GM21528 (cell line): Measurements from ENCODE around the gene GEMIN7.
A peak's percentile ranks its signal among the peaks of the same experiment; 100 is the strongest.

Source experiments
- ATAC-seq: cut with Tn5 transposase; IDR thresholded peaks from one replicate; pipeline ENCODE4 v1.9.1; 2021; ENCODE audit warnings: mild to moderate bottlenecking, moderate library complexity; ENCODE audit not compliant: unreplicated experiment, low FRiP score

Gene GEMIN7

DNA sequence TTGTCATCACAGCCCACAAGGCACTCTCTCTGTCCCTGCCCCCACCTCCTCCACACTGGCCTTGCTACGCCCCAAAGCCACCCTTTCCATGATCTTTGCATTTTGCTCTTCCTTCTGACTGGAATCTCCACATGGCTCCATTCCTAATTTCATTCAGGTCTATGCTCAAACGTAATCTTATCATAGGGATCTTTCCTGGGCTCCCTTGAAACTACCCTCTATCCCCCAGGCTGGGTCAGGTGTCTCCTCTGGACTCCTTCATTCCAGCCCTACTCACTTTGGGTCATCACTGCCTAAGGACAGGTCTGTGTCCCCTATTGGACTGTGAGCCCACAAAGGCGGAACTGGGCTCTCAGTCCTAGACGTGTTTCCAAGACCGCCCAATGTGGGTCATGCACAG lies 3.1 kb downstream of the GEMIN7 start:
- ATAC-seq = no peak

DNA sequence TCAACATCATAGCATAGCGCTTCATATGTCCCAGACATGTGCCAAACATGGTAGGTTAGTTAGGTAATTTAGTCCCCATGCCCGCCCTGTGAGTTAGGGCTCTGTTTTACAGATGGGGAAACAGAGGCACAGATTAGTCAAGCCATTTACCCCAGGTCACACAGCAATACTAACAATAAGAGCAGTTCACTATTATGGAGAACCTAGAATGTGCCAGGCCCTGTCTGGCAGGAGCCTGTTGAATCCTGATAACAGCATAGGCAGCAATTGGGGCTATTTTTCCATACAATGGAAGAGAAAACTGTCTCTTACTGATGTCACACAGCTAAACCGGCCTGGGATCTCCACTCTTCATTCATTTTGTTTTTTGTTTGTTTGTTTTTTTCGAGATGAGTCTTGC lies 7.4 kb downstream of the GEMIN7 start:
- no peak for ATAC-seq

DNA sequence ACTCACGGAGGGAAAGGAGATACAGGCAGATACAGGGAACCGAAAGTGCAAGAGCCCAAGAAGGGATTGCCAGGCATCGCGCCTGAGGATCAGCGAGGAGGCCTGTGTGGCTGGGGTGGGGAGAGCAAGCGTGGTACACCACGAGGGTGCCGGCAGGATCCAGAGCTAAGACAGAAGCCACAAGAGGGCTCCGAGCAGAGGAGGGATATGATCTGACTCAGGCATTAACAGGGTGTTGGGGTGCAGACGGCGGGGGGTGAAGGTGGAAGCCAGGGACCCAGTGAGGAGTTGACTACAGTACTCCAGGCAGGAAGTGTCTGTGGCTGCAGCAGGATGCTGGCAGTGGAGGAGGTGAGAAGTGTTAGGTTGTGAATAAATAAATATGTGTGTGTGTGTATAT lies 8.5 kb downstream of the GEMIN7 start:
- no peak for ATAC-seq

DNA sequence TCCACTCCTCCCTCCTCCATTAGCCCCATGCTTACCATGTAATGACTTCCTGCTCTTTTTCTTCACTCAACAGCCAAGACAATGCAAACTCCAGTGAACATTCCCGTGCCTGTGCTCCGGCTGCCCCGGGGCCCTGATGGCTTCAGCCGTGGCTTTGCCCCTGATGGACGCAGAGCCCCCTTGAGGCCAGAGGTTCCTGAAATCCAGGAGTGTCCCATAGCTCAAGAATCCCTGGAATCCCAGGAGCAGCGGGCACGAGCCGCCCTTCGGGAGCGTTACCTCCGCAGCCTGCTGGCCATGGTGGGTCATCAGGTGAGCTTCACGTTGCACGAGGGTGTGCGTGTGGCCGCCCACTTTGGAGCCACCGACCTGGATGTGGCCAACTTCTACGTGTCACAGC lies 11.0 kb downstream of the GEMIN7 start:
- ATAC-seq = no peak

DNA sequence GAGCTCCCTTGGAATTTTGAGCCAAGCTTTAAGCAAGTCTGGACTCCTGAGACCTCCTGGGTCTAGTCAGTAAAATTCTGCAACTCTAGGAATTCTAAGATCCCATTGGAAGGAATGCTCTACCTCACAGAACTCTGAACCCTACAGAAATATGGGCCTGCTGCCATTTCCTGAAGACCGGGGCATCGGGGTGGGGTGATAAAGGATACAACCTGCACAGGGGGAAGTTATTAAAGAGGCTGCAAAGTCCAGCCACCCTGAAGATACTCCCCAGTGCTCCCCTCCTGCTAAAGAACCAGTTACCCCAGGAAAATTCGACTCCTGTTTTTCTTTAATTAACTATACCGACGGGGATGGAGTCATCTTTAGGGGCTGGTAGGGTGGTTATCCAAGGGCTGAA lies 11.5 kb downstream of the GEMIN7 start:
- no peak for ATAC-seq

DNA sequence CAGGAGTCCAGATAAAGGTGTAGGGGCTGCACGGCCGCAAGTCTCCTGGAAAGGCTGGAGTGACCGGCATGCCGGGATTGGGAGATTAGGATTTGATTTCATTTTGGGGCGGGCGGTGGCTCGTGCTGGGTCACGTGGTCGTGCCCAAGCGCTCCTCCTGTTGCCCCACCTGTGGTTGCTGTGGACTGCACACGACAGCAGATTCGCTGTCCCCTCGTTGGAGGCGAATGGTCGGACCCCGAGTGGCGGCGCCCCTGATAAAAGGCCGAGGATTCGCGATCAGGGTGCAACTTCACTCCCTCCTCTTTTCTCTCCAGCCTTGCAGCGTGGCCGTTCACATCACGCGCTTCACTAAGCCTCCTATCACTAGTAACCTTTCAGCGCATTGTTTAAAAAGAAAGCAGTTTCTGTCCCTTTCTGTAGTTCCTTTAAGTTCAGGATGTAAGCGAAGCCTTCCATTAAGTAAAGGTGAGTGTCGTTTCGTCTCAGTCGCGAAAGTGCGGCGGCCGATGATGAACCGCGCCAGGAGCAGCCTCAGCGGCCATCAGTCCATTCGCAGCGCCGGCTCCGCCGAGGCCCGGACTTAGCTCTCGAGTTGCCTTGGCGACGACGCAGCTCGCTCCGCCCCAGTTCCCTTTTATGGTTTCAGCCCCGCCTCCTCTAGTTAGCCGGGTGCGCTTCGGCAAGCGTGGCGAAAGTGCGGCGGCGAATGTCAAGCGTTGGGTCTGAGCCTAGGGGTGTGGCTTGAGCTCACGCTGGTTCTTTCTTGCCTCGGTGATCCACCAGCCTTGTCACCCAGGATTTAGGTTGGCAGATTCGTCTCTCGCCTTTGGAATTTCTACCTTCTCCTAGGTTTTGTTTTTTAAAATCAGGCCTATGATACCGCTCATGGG lies 12.2 kb downstream of the GEMIN7 start:
- peak; percentile 65 for ATAC-seq

DNA sequence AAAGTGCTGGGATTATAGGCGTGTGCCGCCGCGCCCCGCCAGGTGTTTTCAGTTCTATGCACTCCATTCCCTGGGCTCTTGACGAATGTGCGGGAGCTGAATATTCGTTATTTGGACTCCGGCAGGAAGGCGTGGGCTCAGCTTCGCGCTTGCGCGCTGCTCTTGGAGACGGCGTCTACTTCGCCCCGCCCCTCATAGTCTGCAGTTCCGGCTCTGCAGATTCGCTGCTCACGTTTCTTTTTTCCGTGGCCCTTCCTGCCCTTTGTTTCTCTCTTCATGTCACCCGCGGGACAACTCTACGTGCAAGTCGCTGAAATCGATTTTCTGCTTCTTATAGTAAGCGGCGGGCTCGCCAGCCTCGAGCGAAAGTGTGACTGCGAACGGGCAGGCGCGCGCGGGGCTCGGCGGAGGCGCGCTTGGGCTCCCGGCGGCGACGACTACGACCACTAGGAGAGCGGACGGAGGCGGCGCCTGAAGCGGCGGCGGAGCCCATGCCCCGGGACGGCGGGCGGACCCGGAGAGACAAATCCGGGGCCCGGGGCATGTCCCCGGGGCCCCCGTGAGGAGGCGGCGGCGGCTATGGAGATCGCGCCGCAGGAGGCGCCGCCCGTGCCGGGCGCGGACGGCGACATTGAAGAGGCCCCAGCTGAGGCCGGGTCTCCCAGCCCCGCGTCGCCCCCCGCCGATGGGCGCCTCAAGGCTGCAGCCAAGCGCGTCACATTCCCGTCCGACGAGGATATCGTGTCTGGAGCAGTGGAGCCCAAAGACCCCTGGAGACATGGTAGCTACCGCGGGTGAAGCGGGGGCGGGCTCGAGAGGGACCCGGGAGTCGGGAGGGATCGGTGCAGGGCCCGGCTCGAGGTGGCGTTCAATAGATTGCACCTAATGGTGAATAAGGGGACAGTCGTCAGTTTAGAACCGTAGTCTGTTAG lies 14.0 kb downstream of the GEMIN7 start, which contains the start of gene PPP1R37:
TSS of gene PPP1R37 (plus strand) at position 433 of the 932 bp plus-strand sequence. CDS start at position 580, 147 bp downstream.
- peak; percentile 58 for ATAC-seq

DNA sequence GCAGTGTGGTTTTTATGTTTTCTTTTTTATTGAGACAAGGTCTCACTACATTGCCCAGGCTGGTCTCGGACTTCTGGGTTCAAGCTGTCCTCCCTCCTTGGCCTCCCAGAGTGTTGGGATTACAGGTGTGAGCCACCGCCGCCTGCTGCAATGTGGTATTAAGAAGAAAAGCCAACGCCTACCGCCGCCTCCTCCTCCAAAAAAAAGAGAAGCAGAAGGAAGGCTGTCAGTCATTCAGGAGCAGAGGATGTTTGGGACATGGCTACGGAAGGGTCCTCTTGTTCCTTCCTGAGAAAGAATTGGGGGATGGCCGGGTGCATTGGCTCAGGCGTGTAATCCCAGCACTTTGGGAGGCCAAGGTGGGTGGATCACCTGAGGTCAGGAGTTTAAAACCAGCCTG lies 15.1 kb downstream of the GEMIN7 start:
- no peak for ATAC-seq

DNA sequence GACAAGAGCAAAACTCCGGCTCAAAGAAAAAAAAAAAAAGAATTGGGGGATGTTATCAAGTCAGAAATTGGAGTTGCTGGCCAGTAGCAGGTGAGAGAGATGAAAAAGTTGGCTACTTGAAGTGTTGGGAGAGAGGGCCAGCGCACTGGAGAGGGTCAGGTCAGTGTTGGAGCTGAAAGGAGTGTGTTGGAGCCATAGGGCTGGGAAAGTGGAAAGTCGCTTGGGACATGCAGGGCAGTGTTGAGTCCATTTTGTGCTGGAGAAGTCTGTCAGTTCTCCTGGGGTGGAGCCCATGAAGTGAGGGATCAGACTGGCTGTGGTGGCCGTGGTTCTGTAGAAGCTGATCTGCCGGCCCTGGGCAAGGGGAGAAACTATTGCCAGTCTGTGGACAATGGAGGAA lies 15.6 kb downstream of the GEMIN7 start:
- no peak for ATAC-seq

DNA sequence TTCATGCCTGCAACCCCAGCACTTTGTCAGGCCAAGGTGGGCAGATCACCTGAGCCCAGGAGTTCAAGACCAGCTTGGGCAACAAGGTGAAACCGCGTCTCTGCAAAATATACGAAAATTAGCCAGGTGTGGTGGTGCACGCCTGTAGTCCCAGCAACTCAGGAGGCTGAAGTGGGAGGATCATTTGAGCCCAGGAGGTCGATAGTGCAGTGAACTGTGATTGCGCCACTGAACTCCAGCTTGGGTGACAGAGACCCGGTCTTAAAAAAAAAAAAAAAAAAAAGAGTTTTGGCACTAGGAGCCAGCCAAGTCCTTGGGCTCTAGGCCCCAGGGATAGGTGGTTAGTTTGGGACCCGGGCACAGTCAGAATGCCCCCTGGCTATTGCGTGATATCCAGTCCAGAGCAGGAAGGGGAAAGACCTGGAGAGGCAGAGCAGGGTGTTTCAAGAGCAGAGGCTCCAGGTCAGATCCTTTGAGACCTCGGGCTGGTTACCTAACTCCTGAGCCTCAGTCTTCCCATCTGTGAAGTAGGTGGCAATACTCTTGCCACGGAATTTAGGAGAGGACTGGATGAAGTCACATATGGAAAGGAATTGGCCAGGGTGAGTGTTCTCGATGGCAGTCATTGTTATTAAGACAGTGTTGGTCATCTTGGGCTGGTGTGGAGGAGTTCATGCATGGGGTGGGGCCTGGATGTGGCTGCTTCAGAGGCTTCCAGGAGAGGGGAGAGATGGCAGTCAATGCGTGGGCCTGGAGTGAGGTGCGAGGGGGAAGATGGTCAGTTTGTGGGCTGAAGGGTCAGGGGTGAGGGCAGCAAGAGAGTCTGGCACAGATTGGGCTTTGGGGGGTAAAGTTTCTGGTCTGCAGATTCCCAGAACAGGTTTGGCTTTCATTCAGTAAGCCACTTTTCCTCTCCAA lies 16.7 kb downstream of the GEMIN7 start:
- ATAC-seq = no peak

DNA sequence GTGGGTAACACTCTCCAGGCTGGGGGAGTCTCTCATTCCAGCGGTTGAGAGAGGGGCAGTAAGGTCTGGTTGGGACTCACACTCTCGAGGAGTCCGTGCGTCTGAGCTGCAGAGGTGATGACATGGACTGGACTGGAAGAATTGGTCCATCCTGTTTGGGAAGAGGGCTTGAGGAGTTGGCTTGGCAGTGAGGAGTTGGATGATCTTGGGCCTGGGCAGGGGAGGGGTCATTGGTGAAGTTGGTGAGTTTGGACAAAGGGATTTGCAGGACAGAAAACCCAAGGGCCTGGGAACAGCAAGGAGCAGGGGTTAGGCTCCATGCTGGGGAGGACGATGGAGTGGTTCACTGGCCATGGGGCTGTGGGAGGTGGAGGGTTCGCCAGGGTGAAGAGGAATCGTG lies 17.6 kb downstream of the GEMIN7 start:
- ATAC-seq = no peak

DNA sequence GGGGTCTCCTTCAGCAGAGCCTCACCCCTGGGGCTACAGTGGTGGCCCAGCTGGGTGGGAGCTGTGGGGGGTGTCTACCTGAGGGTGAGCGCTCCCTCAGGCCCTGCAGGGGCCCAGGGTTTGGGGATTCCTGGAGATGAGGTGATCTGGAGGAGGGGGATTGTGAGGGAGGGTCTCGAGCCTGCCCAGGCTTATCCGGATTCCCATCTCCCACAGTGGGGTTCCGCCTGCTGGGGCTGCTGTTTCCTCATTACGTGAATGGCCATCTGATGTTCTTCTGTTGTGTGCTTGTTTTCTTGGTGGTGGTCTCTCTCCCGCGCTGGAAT lies 18.4 kb downstream of the GEMIN7 start:
- ATAC-seq = no peak

DNA sequence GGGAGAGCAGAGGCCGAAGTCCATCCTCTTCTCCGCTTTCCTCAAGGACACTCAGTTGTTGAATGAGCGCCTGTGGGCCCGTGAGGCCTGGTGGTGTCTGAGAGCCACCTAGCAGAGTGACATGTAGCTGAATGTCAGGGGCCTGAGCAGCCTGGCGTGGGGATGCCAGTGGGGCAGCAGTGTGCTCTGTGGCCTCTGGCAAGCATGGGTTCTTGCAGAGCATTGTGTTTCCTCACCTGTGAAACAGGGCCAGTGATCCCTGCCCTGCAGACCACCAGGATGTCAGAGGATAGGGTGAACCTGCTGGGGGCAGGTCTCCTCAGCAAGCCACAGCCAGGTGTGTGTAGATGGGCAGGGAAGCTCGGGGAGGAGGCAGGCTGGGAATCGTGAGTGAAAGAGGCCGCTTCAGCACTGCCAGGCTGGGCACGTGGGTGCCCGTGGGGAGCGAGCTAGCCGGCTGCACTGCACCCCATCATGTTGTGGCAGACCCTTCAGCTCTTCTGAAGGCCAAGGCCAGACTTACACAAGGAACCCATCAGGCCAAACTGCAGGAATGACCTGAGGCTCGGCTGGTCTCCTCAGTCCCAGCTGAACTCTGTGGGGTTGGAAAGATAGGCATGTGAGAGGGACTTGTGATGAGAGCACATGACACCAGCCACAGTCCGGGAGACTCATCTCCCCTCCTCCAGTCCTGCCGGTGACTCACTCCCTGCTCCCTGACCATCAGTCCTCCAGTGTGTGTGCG lies 18.9 kb downstream of the GEMIN7 start:
- no peak for ATAC-seq

DNA sequence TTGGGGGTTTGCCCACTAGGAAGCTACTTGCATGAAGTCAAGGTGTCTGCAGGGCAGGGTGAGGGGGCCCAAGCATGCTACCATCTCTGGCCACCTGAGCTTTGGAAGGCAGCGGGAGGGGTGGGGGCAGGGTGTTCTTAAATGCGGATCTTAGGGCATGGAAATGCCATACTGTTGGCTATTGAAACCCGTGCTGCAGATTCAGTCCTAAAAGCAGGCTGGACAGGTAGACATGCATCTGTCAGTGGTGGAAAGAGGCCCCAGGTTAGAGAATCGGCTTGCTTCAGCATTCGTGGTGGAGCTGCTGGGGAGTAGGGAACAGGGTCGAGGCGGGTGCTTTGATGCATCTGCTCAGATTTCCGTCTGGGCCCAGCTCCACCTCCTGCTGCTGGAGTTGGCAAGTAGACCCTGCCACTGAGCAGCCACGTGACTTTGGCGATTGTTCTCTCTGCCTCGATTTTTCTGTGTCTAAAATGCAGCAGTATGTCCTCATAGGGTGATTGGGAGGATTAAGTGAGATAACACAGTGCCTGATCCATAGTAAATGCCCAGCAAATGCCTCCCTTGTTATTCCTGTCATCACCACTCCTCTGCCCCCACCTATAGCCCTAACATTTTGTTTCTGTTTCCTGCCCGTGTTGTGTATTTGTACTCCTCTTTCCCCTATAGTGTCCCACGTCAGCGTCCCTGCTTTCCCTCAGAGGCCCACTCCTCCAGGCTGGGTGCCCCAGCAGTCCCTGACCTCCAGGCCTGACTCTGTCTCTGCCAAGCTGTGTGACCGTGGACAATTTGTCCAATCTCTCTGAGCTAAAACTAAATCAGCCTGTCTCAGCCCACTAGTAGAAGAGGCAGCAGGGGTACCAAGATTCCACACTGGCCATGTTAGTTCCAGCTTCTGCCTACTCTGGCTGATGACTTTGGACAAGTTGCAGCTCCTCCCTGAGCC lies 19.7 kb downstream of the GEMIN7 start:
- no peak for ATAC-seq

DNA sequence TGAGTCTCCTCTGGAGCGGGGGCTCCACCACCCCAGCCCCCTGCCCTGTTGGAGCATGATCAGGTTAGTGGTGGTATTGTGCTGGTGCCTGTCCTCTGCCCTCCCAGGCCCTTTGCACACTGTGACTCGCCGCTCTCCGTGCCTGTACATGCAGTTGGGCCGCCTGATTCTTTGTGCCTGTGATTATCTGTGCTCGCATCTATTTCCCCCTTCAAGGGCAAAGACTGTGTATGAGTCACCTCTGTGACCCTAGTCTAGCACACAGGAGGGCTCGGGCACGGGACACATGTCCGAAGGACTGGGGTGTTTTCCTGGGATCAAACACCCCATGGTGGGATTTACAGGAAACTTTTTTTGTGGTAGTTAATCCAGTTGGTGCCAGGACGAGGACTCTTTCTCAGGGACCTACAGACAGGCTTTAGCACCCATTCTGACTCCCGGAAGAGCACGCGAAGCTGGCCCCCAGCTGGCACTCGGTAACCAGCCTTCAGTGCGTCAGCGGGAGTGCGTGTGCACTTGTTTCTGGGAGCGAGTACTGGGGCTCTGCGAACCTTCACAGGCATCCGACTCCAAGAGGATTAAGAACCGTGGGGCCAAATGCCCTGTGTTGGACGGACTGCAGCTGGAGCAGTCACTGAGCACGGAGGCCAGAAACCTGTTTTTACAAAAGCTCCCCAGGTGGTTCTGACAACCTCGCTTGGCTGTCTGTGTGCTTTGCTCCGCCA lies 20.6 kb downstream of the GEMIN7 start:
- ATAC-seq = no peak

DNA sequence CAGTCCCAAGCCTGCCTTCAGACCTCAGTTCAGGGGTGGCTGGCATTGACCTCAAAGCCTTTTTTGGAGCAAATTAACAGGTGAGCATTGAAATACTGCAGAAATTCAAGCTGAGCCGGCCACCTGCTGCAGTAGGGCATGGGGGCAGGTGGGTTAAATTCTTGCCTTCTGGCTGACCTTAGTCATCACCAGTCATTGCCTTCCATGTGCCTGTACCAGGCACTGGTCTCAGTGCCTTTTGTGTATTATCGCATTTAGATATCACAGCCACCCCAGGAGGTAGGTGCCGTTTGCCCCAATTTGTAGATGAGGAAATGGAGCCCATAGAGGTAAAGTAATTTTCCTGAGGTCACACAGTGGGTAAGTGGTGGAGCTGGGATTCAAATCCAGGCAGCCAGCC lies 21.1 kb downstream of the GEMIN7 start:
- ATAC-seq = no peak

DNA sequence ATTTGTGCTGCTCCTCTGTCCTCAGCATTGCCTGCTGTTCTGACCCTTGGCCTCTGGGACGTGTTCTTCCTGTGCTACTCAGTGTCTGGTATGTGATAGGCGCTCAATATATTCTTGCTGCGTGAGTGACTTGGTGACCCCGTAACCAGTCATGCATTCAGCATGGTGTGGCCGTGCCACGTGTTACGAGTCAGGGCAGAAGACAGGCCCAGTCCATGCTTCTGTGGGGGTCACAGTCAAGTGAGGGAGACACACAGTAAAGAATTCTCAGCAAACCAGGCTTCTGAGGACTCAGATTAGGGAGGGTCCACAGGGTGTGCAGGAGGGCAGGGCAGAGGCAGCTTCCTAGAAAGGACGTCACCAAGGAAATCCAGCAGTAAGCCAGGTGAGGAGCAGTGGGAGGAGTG lies 21.8 kb downstream of the GEMIN7 start:
- no peak for ATAC-seq

DNA sequence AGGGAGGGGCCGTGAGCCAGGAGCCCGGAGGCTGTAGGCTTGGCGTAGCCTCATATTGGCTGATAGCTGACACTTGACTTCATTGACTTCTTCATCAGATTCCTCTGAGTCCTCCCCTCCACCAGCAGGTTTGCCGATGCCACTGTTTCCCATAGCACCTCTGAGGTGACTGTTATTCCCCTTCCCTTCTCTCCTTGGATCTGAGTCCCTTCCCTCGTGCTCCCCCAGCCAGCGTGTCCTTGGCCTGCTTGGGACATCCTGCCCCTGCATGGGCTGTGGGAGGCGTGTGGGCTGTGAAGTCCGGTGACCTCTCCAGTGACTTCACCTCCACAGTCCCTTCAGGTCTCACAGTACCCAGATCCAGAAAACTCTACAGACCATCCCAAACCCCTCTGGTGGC lies 22.7 kb downstream of the GEMIN7 start:
- ATAC-seq = no peak
